Osteocyte (in vitro differentiated cells): ENCODE data around the gene PCCB. TPM values are rescaled to one million over a fixed set of nuclear protein-coding genes. Genes with fewer than 3 reads are reported as not detected.

Source experiments
- DNase-seq: peaks from one replicate; pipeline ENCODE4 v3.0.0; 2021; ENCODE audit warnings: mixed read lengths; ENCODE audit not compliant: unreplicated experiment; ENCODE audit errors: extremely low spot score
- H3K27ac Mint-ChIP-seq: one replicate; pipeline ENCODE4 v1.8.0; 2021; ENCODE audit warnings: mild to moderate bottlenecking, mixed read lengths; ENCODE audit not compliant: unreplicated experiment
- H3K27me3 Mint-ChIP-seq: one replicate; pipeline ENCODE4 v1.8.0; 2021; ENCODE audit warnings: mixed read lengths; ENCODE audit not compliant: unreplicated experiment
- H3K36me3 Mint-ChIP-seq: one replicate; pipeline ENCODE4 v1.8.0; 2021; ENCODE audit warnings: mixed read lengths; ENCODE audit not compliant: unreplicated experiment
- H3K4me1 Mint-ChIP-seq: one replicate; pipeline ENCODE4 v1.8.0; 2021; ENCODE audit warnings: mixed read lengths; ENCODE audit not compliant: unreplicated experiment
- H3K4me3 Mint-ChIP-seq: one replicate; pipeline ENCODE4 v1.8.0; 2021; ENCODE audit warnings: mild to moderate bottlenecking, moderate library complexity, mixed read lengths; ENCODE audit not compliant: unreplicated experiment
- H3K9me3 Mint-ChIP-seq: one replicate; pipeline ENCODE4 v1.8.0; 2021; ENCODE audit warnings: mixed read lengths; ENCODE audit not compliant: unreplicated experiment
- total RNA-seq: library from RNA; stranded (reverse); gene quantifications from 2 replicates; pipeline ENCODE4 v1.2.1, GENCODE V29; 2021
- TF ChIP-seq, protein P1 (sequence below): fragments of 200-600 bp; sonication (generic); IDR thresholded peaks from 2 replicates; pipeline ENCODE4 v1.5.0; 2021; ENCODE audit warnings: antibody characterized with exemption, mild to moderate bottlenecking, moderate library complexity

PCCB gene
- total RNA-seq, 1 donor from 2014 or later: 37.4 TPM

GRCh38 chr3:136232413-136232812, 17.7 kb upstream of the PCCB start:
- H3K4me1 Mint-ChIP-seq: no peaks in the 10 kb centered on the region
- H3K36me3 Mint-ChIP-seq: no peaks in the 10 kb centered on the region
- no peak for DNase-seq
- TF ChIP-seq, protein P1, sequence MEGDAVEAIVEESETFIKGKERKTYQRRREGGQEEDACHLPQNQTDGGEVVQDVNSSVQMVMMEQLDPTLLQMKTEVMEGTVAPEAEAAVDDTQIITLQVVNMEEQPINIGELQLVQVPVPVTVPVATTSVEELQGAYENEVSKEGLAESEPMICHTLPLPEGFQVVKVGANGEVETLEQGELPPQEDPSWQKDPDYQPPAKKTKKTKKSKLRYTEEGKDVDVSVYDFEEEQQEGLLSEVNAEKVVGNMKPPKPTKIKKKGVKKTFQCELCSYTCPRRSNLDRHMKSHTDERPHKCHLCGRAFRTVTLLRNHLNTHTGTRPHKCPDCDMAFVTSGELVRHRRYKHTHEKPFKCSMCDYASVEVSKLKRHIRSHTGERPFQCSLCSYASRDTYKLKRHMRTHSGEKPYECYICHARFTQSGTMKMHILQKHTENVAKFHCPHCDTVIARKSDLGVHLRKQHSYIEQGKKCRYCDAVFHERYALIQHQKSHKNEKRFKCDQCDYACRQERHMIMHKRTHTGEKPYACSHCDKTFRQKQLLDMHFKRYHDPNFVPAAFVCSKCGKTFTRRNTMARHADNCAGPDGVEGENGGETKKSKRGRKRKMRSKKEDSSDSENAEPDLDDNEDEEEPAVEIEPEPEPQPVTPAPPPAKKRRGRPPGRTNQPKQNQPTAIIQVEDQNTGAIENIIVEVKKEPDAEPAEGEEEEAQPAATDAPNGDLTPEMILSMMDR: no peak
- H3K4me3 Mint-ChIP-seq: no peak overlapping the region
- no peak overlapping the region for H3K27ac Mint-ChIP-seq
- no peaks in the 10 kb centered on the region for H3K9me3 Mint-ChIP-seq
- H3K27me3 Mint-ChIP-seq: no peaks in the 10 kb centered on the region

GRCh38 chr3:136235545-136235944, 14.6 kb upstream of the PCCB start:
- Mint-ChIP-seq H3K4me1 (peaks cover 16% of the 10 kb centered on the region), H3K27ac (no peak overlapping the region), H3K4me3 (no peak overlapping the region), H3K27me3 (no peaks in the 10 kb centered on the region), H3K9me3 (no peaks in the 10 kb centered on the region), H3K36me3 (no peaks in the 10 kb centered on the region)
- no peak for DNase-seq
- TF ChIP-seq, protein P1: no peak

- H3K27ac Mint-ChIP-seq: no peak overlapping the region
- no peaks in the 10 kb centered on the region for H3K9me3 Mint-ChIP-seq
- TF ChIP-seq, protein P1: no peak
- no peaks in the 10 kb centered on the region for H3K36me3 Mint-ChIP-seq
- peaks cover 16% of the 10 kb centered on the region for H3K4me1 Mint-ChIP-seq
- peaks cover 3% of the 10 kb centered on the region for H3K27me3 Mint-ChIP-seq
- DNase-seq: no peak
- H3K4me3 Mint-ChIP-seq: no peak overlapping the region
These were observed 14.0 kb upstream of the PCCB start for GRCh38 chr3:136236109-136236508.

DNA sequence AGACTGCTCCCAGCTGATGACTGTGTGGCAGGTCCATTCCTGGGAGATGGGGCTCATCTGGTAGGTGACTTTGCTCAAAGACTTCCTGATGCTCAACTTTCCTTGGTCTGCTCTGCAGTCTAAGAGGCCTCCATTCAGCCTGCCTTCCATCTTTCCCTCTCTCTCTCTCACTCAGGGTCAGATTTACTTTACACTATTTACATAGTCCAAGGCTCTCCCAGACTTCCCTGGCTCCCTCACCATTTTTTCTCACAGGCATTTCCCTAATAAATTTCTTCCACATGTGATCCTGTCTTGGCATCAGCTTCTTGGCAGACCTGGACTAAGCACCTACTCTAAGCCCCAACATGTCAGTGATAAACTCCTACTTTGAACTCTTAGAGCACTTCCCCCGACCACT, 13.0 kb upstream of the PCCB start:
- H3K4me1 Mint-ChIP-seq: peaks cover 16% of the 10 kb centered on the region
- TF ChIP-seq, protein P1: no peak
- peaks cover 3% of the 10 kb centered on the region for H3K27me3 Mint-ChIP-seq
- DNase-seq: no peak
- no peaks in the 10 kb centered on the region for H3K36me3 Mint-ChIP-seq
- H3K27ac Mint-ChIP-seq: no peak overlapping the region
- no peaks in the 10 kb centered on the region for H3K9me3 Mint-ChIP-seq
- H3K4me3 Mint-ChIP-seq: no peak overlapping the region

GRCh38 chr3:136237961-136238649, 12.0 kb upstream of the PCCB start:
- Mint-ChIP-seq H3K27ac (no peak overlapping the region), H3K36me3 (no peaks in the 10 kb centered on the region), H3K9me3 (no peaks in the 10 kb centered on the region), H3K4me1 (peaks cover 16% of the 10 kb centered on the region), H3K27me3 (peaks cover 3% of the 10 kb centered on the region), H3K4me3 (no peak overlapping the region)
- TF ChIP-seq, protein P1: no peak
- no peak for DNase-seq
